Right lobe of liver (tissue), 4 donors: ENCODE measurements around the gene MARCHF6.

ENCODE experiments used
- CTCF ChIP-seq, 4 donors: fragments of 200-600 bp in 3 of 4; fragments of 450-650 bp in 1 of 4; IDR thresholded peaks; one replicate each; pipeline versions ENCODE4 v1.5.1 to v1.8.0; 2016 to 2022; ENCODE audit warnings: antibody characterized with exemption in 4 of 4, mild to moderate bottlenecking in 2 of 4
- POLR2A ChIP-seq: fragments of 450-650 bp; IDR thresholded peaks from one replicate; pipeline ENCODE4 v1.6.1; 2017; ENCODE audit warnings: antibody characterized with exemption, mild to moderate bottlenecking
- donor health status: DM: no; HTN: no; CAD: no.
- donor health status: DM: no; HTN: no; CAD: no.
- donor health status: DM: no; HTN: yes; CAD: no.

- TF ChIP-seq POLR2A (no peak), CTCF (IDR thresholded peaks at IDR 0.05) (no peak)
These were observed 35.4 kb upstream of the MARCHF6 start for GRCh38 chr5:10317825-10318682.
